GM23338 (cell line): ENCODE data around the gene MICAL1. TPM values are rescaled to one million over a fixed set of nuclear protein-coding genes. Genes with fewer than 3 reads are reported as not detected.

Source experiments
- ATAC-seq: fragments of 200-7000 bp; cut with Tn5 transposase; 3 replicates; pipeline ENCODE4 v1.9.1; 2020
- DNase-seq: peaks from one replicate; pipeline ENCODE4 v3.0.0-alpha.2; 2015; ENCODE audit warnings: low spot score
- H2AFZ ChIP-seq: fragments of 200-600 bp; sonication (generic); 2 replicates; pipeline ENCODE4 v1.8.0; 2016; ENCODE audit warnings: antibody characterized with exemption, mild to moderate bottlenecking, moderate library complexity
- H3F3A ChIP-seq: fragments of 200-600 bp; sonication (generic); replicated peaks from 2 replicates; pipeline ENCODE4 v1.8.0; 2017; ENCODE audit warnings: antibody characterized with exemption, mixed run types, low read depth
- H3K27ac ChIP-seq: fragments of 200-600 bp; sonication (generic); 2 replicates; pipeline ENCODE4 v1.6.1; 2016; ENCODE audit warnings: low read depth
- H3K27me3 ChIP-seq: fragments of 200-600 bp; sonication (generic); 2 replicates; pipeline ENCODE4 v1.8.0; 2016; ENCODE audit warnings: mild to moderate bottlenecking, mixed run types, moderate library complexity; ENCODE audit not compliant: insufficient read depth
- H3K36me3 ChIP-seq: fragments of 200-600 bp; sonication (generic); 2 replicates; pipeline ENCODE4 v1.8.0; 2016; ENCODE audit warnings: mild to moderate bottlenecking; ENCODE audit not compliant: insufficient read depth
- H3K4me1 ChIP-seq: fragments of 200-600 bp; sonication (generic); 2 replicates; pipeline ENCODE4 v1.8.0; 2016; ENCODE audit warnings: mild to moderate bottlenecking, moderate library complexity; ENCODE audit not compliant: insufficient read depth
- H3K4me2 ChIP-seq: fragments of 200-600 bp; sonication (generic); 2 replicates; pipeline ENCODE4 v1.7.1; 2017; ENCODE audit warnings: mixed run types
- H3K4me3 ChIP-seq: fragments of 200-600 bp; sonication (generic); 2 replicates; pipeline ENCODE4 v1.6.1; 2016; ENCODE audit warnings: mixed run types
- H3K79me2 ChIP-seq: fragments of 200-600 bp; sonication (generic); replicated peaks from 2 replicates; pipeline ENCODE4 v1.8.0; 2017; ENCODE audit warnings: mild to moderate bottlenecking; ENCODE audit not compliant: insufficient read depth
- H3K9me2 ChIP-seq: fragments of 200-600 bp; sonication (generic); 2 replicates; pipeline ENCODE4 v1.8.0; 2017; ENCODE audit not compliant: insufficient read depth
- H4K20me1 ChIP-seq: fragments of 200-600 bp; sonication (generic); replicated peaks from 2 replicates; pipeline ENCODE4 v1.8.0; 2017; ENCODE audit warnings: mild to moderate bottlenecking; ENCODE audit not compliant: insufficient read depth
- H3K27ac Mint-ChIP-seq: 2 replicates; pipeline ENCODE4 v1.8.0; 2020; ENCODE audit warnings: inconsistent platforms, mild to moderate bottlenecking, moderate library complexity, mixed read lengths
- H3K27me3 Mint-ChIP-seq: 3 replicates; pipeline ENCODE4 v1.8.0; 2022; ENCODE audit warnings: low read depth, mild to moderate bottlenecking, moderate library complexity, mixed read lengths, inconsistent platforms; ENCODE audit not compliant: insufficient read depth, poor library complexity
- H3K36me3 Mint-ChIP-seq: 3 replicates; pipeline ENCODE4 v1.8.0; 2021; ENCODE audit warnings: low read depth, mild to moderate bottlenecking, inconsistent platforms, moderate library complexity, mixed read lengths
- H3K4me1 Mint-ChIP-seq: 3 replicates; pipeline ENCODE4 v1.8.0; 2020; ENCODE audit warnings: mild to moderate bottlenecking, inconsistent platforms, mixed read lengths
- H3K4me3 Mint-ChIP-seq: 3 replicates; pipeline ENCODE4 v1.8.0; 2021; ENCODE audit warnings: moderate library complexity, mild to moderate bottlenecking, inconsistent platforms, mixed read lengths
- H3K9me3 Mint-ChIP-seq: 3 replicates; pipeline ENCODE4 v1.8.0; 2020; ENCODE audit warnings: moderate library complexity, mild to moderate bottlenecking, inconsistent platforms, mixed read lengths
- CREB1 ChIP-seq: fragments of 250-450 bp; sonication (Bioruptor Pico); IDR thresholded peaks from 2 replicates; pipeline ENCODE4 v1.5.0; 2020; ENCODE audit warnings: low read depth, mild to moderate bottlenecking, moderate library complexity
- EZH2phosphoT487 ChIP-seq: fragments of 200-600 bp; sonication (generic); IDR thresholded peaks from one replicate; pipeline ENCODE4 v1.8.1; 2018; ENCODE audit warnings: antibody characterized with exemption; ENCODE audit not compliant: unreplicated experiment
- JUNB ChIP-seq: IDR thresholded peaks from one replicate; pipeline ENCODE4 v1.6.1; 2016; ENCODE audit warnings: antibody characterized with exemption; ENCODE audit not compliant: unreplicated experiment
- NANOG ChIP-seq: IDR thresholded peaks from 2 replicates; pipeline ENCODE4 v1.6.1; 2016; ENCODE audit warnings: antibody characterized with exemption, borderline replicate concordance
- POLR2AphosphoS5 ChIP-seq: IDR thresholded peaks from 2 replicates; pipeline ENCODE4 v1.6.1; 2016; ENCODE audit warnings: antibody characterized with exemption, low read depth
- REST ChIP-seq: IDR thresholded peaks from one replicate; pipeline ENCODE4 v1.6.1; 2018; ENCODE audit warnings: antibody characterized with exemption; ENCODE audit not compliant: unreplicated experiment
- STAT1 ChIP-seq: IDR thresholded peaks from one replicate; pipeline ENCODE4 v1.6.1; 2016; ENCODE audit warnings: antibody characterized with exemption; ENCODE audit not compliant: unreplicated experiment
- polyA plus RNA-seq: library from polyadenylated mRNA; unstranded; fragments of >200 nt; fragmentation: Nextera tagmentation; extraction: Ambion mirVana; gene quantifications from 2 replicates; pipeline ENCODE4 v1.2.1, GENCODE V29; 2016
- total RNA-seq: library from RNA; depleted of rRNA; stranded (reverse); fragments of >200 nt; shearing (Covaris generic); gene quantifications from 2 replicates; pipeline ENCODE4 v1.2.3, GENCODE V29; 2014
- TF ChIP-seq, protein P1 (sequence below), 2 experiments: fragments of 200-600 bp in 1 of 2; sonication (generic) in 1 of 2; conservative IDR thresholded peaks; 2 replicates each; pipeline versions ENCODE4 v1.5.1 to v1.6.1; 2016 to 2017; ENCODE audit warnings: antibody characterized with exemption in 2 of 2, low read depth in 2 of 2, mild to moderate bottlenecking in 2 of 2, moderate library complexity in 1 of 2

MICAL1 gene
- total and polyA plus RNA-seq, 2 experiments from 2014 or later, result 27.8 to 77.8 TPM

- H4K20me1 ChIP-seq, result peaks cover 4% of the 10 kb centered on the region
- 0 out of 2 replicates have a peak, but pooled peaks cover 2% of the 10 kb centered on the region for H3F3A ChIP-seq
- H3K27ac Mint-ChIP-seq, result no peak overlapping the region
- DNase-seq (no peak), ATAC-seq (no peak)
- no peak overlapping the region for H3K4me2 ChIP-seq
- no peak overlapping the region for H3K27ac ChIP-seq
- H3K4me1 ChIP-seq, result peaks cover 10% of the 10 kb centered on the region
- no peaks in the 10 kb centered on the region for H3K9me2 ChIP-seq
- H3K36me3 Mint-ChIP-seq, result peaks cover 4% of the 10 kb centered on the region
- H3K79me2 ChIP-seq, result no peaks in the 10 kb centered on the region
- no peak overlapping the region for H2AFZ ChIP-seq
- H3K4me1 Mint-ChIP-seq, result peaks cover 17% of the 10 kb centered on the region
- H3K27me3 Mint-ChIP-seq, result peaks cover 22% of the 10 kb centered on the region
- no peak overlapping the region for H3K4me3 Mint-ChIP-seq
- no peak overlapping the region for H3K4me3 ChIP-seq
- H3K27me3 ChIP-seq, result no peaks in the 10 kb centered on the region; the same call in 1 of the 2 replicates
- H3K36me3 ChIP-seq, result no peaks in the 10 kb centered on the region
- TF ChIP-seq REST (no peak), STAT1 (no peak), POLR2AphosphoS5 (no peak), CREB1 (CRISPR knock-in tag) (no peak)
- TF ChIP-seq, protein P1, sequence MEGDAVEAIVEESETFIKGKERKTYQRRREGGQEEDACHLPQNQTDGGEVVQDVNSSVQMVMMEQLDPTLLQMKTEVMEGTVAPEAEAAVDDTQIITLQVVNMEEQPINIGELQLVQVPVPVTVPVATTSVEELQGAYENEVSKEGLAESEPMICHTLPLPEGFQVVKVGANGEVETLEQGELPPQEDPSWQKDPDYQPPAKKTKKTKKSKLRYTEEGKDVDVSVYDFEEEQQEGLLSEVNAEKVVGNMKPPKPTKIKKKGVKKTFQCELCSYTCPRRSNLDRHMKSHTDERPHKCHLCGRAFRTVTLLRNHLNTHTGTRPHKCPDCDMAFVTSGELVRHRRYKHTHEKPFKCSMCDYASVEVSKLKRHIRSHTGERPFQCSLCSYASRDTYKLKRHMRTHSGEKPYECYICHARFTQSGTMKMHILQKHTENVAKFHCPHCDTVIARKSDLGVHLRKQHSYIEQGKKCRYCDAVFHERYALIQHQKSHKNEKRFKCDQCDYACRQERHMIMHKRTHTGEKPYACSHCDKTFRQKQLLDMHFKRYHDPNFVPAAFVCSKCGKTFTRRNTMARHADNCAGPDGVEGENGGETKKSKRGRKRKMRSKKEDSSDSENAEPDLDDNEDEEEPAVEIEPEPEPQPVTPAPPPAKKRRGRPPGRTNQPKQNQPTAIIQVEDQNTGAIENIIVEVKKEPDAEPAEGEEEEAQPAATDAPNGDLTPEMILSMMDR (conservative IDR thresholded peaks at IDR 0.05; ENCODE audit: low read depth in 2 of 2), result no peak
- no peaks in the 10 kb centered on the region for H3K9me3 Mint-ChIP-seq
Measured at GRCh38 chr6:109451376-109451775, 4.2 kb downstream of the MICAL1 start.

- Histone ChIP-seq H3K79me2 (no peaks in the 10 kb centered on the region), H3F3A (0 out of 2 replicates have a peak, but pooled peaks cover 2% of the 10 kb centered on the region), H4K20me1 (peaks cover 4% of the 10 kb centered on the region), H3K9me2 (no peaks in the 10 kb centered on the region), H3K36me3 (no peaks in the 10 kb centered on the region), H3K4me1 (peaks cover 9% of the 10 kb centered on the region; the same call in 1 of the 2 replicates), H3K4me3 (no peak overlapping the region), H2AFZ (no peak overlapping the region), H3K27ac (no peak overlapping the region), H3K27me3 (no peaks in the 10 kb centered on the region; the same call in 1 of the 2 replicates), H3K4me2 (no peak overlapping the region)
- H3K36me3 Mint-ChIP-seq, result peaks cover 6% of the 10 kb centered on the region
- H3K9me3 Mint-ChIP-seq, result no peaks in the 10 kb centered on the region
- peaks cover 16% of the 10 kb centered on the region for H3K4me1 Mint-ChIP-seq
- no peak overlapping the region for H3K4me3 Mint-ChIP-seq
- ATAC-seq (no peak), DNase-seq (no peak)
- no peak overlapping the region for H3K27ac Mint-ChIP-seq
- peaks cover 24% of the 10 kb centered on the region for H3K27me3 Mint-ChIP-seq
- TF ChIP-seq EZH2phosphoT487 (no peak), JUNB (no peak), CREB1 (CRISPR knock-in tag) (no peak), STAT1 (no peak), NANOG (no peak)
- TF ChIP-seq, protein P1 (conservative IDR thresholded peaks at IDR 0.05; ENCODE audit: low read depth in 2 of 2), result no peak
Measured at GRCh38 chr6:109450801-109451200, 4.8 kb downstream of the MICAL1 start.
